Colonic mucosa (tissue), 4 donors: ENCODE results near the gene CTIF. TPM values are rescaled to one million over a fixed set of nuclear protein-coding genes. Genes with fewer than 3 reads are reported as not detected.

Source experiments
- DNase-seq: peaks from one replicate; pipeline ENCODE4 v3.0.0-alpha.2; 2020
- H3K27ac ChIP-seq: fragments of 200-600 bp; one replicate; pipeline ENCODE4 v1.8.0; 2021
- H3K27me3 ChIP-seq: fragments of 200-600 bp; one replicate; pipeline ENCODE4 v1.8.0; 2021
- H3K36me3 ChIP-seq: fragments of 200-600 bp; one replicate; pipeline ENCODE4 v1.8.0; 2021
- H3K4me1 ChIP-seq: fragments of 200-600 bp; one replicate; pipeline ENCODE4 v1.8.0; 2021; ENCODE audit warnings: mild to moderate bottlenecking
- H3K4me3 ChIP-seq: fragments of 200-600 bp; one replicate; pipeline ENCODE4 v1.8.0; 2021
- H3K9ac ChIP-seq, 2 donors: one replicate each; pipeline ENCODE4 v1.7.0; 2013; ENCODE audit warnings: control low read depth in 2 of 2, low read depth in 2 of 2, low read length in 2 of 2
- H3K9me3 ChIP-seq: fragments of 200-600 bp; one replicate; pipeline ENCODE4 v1.8.0; 2021
- intact Hi-C: fragments of 100-400 bp; cut with DNase I; formaldehyde crosslinking; loops from one replicate; pipeline ENCODE4 v1.14.1; 2022
- total RNA-seq, 2 donors: library from RNA; stranded (reverse); fragmentation: NEBNext Ultra II Directional in 1 of 2; extraction: Animal tissue kit (Norgen Biotek cat#: 25700) in 1 of 2; gene quantifications; one replicate each; pipeline ENCODE4 v1.2.1, GENCODE V29; 2021
- TF ChIP-seq, protein P1 (sequence below): fragments of 200-600 bp; IDR thresholded peaks from one replicate; pipeline ENCODE4 v1.8.0; 2022; ENCODE audit warnings: antibody characterized with exemption, mild to moderate bottlenecking
- donor health status: healthy.
- donor health status: DM: no; HTN: no; CAD: no.
- donor health status: DM: no; HTN: no; CAD: no.

Gene CTIF
- total RNA-seq, 2 donors from 2014 or later: 13.0 to 16.7 TPM

- Histone ChIP-seq H3K36me3 (no peaks in the 10 kb centered on the region), H3K27ac (no peak overlapping the region), H3K9ac (no peak overlapping the region), H3K9me3 (no peaks in the 10 kb centered on the region), H3K4me3 (no peak overlapping the region), H3K4me1 (no peaks in the 10 kb centered on the region), H3K27me3 (no peaks in the 10 kb centered on the region)
- intact Hi-C loops: no loop called here
- no peak for DNase-seq
- TF ChIP-seq, protein P1, sequence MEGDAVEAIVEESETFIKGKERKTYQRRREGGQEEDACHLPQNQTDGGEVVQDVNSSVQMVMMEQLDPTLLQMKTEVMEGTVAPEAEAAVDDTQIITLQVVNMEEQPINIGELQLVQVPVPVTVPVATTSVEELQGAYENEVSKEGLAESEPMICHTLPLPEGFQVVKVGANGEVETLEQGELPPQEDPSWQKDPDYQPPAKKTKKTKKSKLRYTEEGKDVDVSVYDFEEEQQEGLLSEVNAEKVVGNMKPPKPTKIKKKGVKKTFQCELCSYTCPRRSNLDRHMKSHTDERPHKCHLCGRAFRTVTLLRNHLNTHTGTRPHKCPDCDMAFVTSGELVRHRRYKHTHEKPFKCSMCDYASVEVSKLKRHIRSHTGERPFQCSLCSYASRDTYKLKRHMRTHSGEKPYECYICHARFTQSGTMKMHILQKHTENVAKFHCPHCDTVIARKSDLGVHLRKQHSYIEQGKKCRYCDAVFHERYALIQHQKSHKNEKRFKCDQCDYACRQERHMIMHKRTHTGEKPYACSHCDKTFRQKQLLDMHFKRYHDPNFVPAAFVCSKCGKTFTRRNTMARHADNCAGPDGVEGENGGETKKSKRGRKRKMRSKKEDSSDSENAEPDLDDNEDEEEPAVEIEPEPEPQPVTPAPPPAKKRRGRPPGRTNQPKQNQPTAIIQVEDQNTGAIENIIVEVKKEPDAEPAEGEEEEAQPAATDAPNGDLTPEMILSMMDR: no peak
Observed at GRCh38 chr18:48696218-48696617, 157.4 kb downstream of the CTIF start.

DNA sequence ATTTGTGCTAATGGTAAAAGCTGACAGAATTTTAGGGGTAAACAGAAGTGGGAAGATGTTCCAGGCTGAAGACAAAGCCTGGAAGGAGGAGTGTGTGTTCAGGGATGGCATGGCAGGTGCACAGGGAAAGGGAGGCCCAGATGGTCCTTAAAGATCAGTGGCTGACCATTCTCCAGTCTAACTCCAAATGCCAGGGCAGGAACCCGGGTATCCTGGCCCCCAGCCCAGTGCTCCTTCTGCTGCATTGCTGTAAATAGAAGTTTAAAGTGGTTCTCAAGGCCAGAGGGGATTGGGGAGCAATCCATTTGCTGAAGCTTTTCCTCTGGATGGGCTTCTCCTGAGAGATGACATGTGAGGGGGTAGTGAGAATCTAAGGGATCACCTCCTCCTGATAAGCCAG lies 158.6 kb downstream of the CTIF start:
- H3K4me3 ChIP-seq: no peak overlapping the region
- TF ChIP-seq, protein P1: no peak
- no peaks in the 10 kb centered on the region for H3K36me3 ChIP-seq
- DNase-seq: no peak
- H3K9me3 ChIP-seq: no peaks in the 10 kb centered on the region
- no peaks in the 10 kb centered on the region for H3K27me3 ChIP-seq
- H3K9ac ChIP-seq: no peak overlapping the region
- H3K4me1 ChIP-seq: no peaks in the 10 kb centered on the region
- intact Hi-C loops: no loop called here
- no peak overlapping the region for H3K27ac ChIP-seq

- Histone ChIP-seq H3K9ac (no peak overlapping the region), H3K4me1 (no peaks in the 10 kb centered on the region), H3K27ac (no peak overlapping the region), H3K27me3 (no peaks in the 10 kb centered on the region), H3K36me3 (no peaks in the 10 kb centered on the region), H3K4me3 (no peak overlapping the region), H3K9me3 (no peaks in the 10 kb centered on the region)
- intact Hi-C loops: no loop called here
- TF ChIP-seq, protein P1: no peak
- DNase-seq: no peak
Observed at GRCh38 chr18:48698707-48699106, 159.9 kb downstream of the CTIF start.

DNA sequence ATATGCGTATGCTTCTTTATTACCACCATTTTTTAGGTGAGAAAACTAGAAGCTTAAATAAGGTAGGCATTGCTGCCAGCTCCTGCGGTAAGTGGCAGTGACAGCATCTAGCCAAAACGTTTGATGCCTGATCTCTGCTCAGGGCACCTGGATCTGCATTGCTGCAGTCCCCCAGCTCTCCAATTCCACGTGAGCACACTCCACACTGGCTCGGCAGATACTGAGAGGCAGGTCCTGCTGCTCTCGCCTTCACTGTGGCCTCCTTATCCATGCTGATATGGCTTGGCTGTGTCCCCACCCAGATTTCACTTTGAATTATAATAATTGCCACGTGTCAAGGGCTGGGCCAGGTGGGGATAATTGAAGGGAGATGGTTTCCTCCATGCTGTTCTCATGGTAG lies 160.9 kb downstream of the CTIF start:
- no peaks in the 10 kb centered on the region for H3K9me3 ChIP-seq
- no peaks in the 10 kb centered on the region for H3K36me3 ChIP-seq
- H3K27me3 ChIP-seq: no peaks in the 10 kb centered on the region
- no peak overlapping the region for H3K27ac ChIP-seq
- no peak for DNase-seq
- TF ChIP-seq, protein P1: no peak
- no peak overlapping the region for H3K4me3 ChIP-seq
- no peak overlapping the region for H3K9ac ChIP-seq
- intact Hi-C loops: no loop called here
- no peaks in the 10 kb centered on the region for H3K4me1 ChIP-seq

DNA sequence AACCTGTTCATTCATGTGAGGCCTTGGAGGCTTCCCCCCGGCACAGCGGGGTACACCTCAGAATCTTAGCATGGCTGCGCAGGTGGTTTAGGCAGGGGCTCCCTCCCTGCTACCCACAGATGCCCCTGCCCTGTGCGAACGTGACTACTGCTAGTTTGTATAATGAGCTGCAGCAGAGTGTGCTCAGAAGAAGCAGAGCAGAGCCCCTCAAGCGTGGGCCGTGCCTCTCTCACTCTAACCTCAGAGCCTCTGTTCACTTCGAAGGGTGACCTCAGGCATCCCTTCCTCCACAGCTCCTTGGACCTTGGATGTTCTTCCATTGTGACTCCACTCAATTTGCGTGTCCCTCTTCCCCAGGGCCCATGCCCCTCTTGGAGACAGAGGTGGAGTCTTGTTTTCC lies 161.6 kb downstream of the CTIF start:
- Histone ChIP-seq H3K36me3 (no peaks in the 10 kb centered on the region), H3K9me3 (no peaks in the 10 kb centered on the region), H3K27me3 (no peaks in the 10 kb centered on the region), H3K9ac (no peak overlapping the region), H3K4me3 (no peak overlapping the region), H3K4me1 (no peaks in the 10 kb centered on the region), H3K27ac (no peak overlapping the region)
- DNase-seq: no peak
- intact Hi-C loops: no loop called here
- TF ChIP-seq, protein P1: no peak
